HG03039 (cell line): ENCODE results near the gene TRIM17.

Source experiments
- ATAC-seq: cut with Tn5 transposase; IDR thresholded peaks from one replicate; pipeline ENCODE4 v1.9.1; 2021; ENCODE audit warnings: mild to moderate bottlenecking, moderate library complexity; ENCODE audit not compliant: unreplicated experiment

The TRIM17 gene

GRCh38 chr1:228402641-228403025 is 14.0 kb downstream of the TRIM17 start:
- no peak for ATAC-seq

- no peak for ATAC-seq
Measured at GRCh38 chr1:228401782-228402640, 14.7 kb downstream of the TRIM17 start.

GRCh38 chr1:228400692-228401454 is 15.8 kb downstream of the TRIM17 start:
- ATAC-seq: no peak

GRCh38 chr1:228400237-228400651 is 16.4 kb downstream of the TRIM17 start:
- ATAC-seq: no peak

- ATAC-seq: no peak
Measured at GRCh38 chr1:228399531-228400236, 17.0 kb downstream of the TRIM17 start.

- no peak for ATAC-seq
Measured at GRCh38 chr1:228398741-228399461, 17.8 kb downstream of the TRIM17 start.

- ATAC-seq: no peak
Measured at GRCh38 chr1:228397966-228398365, 18.7 kb downstream of the TRIM17 start.

GRCh38 chr1:228396770-228397662 is 19.6 kb downstream of the TRIM17 start:
- no peak for ATAC-seq

GRCh38 chr1:228394571-228395394 is 21.9 kb downstream of the TRIM17 start:
- no peak for ATAC-seq

- ATAC-seq: no peak
Measured at GRCh38 chr1:228393811-228394570, 22.7 kb downstream of the TRIM17 start.

- ATAC-seq: no peak
Measured at GRCh38 chr1:228393268-228393701, 23.4 kb downstream of the TRIM17 start.

GRCh38 chr1:228392111-228392936 is 24.3 kb downstream of the TRIM17 start:
- no peak for ATAC-seq

GRCh38 chr1:228391411-228392020 is 25.1 kb downstream of the TRIM17 start:
- no peak for ATAC-seq

- no peak for ATAC-seq
Measured at GRCh38 chr1:228390649-228391048, 26.0 kb downstream of the TRIM17 start.

GRCh38 chr1:228387321-228387720 is 29.3 kb downstream of the TRIM17 start:
- ATAC-seq: no peak

GRCh38 chr1:228385232-228385631 is 31.4 kb downstream of the TRIM17 start:
- ATAC-seq: no peak

GRCh38 chr1:228383773-228384172 is 32.9 kb downstream of the TRIM17 start:
- ATAC-seq: no peak
